GM18867 (cell line): ENCODE data around the gene RASA3.

ENCODE experiments used
- ATAC-seq: cut with Tn5 transposase; IDR thresholded peaks from one replicate; pipeline ENCODE4 v1.9.1; 2021; ENCODE audit warnings: mild to moderate bottlenecking, moderate library complexity; ENCODE audit not compliant: unreplicated experiment

Gene RASA3

DNA sequence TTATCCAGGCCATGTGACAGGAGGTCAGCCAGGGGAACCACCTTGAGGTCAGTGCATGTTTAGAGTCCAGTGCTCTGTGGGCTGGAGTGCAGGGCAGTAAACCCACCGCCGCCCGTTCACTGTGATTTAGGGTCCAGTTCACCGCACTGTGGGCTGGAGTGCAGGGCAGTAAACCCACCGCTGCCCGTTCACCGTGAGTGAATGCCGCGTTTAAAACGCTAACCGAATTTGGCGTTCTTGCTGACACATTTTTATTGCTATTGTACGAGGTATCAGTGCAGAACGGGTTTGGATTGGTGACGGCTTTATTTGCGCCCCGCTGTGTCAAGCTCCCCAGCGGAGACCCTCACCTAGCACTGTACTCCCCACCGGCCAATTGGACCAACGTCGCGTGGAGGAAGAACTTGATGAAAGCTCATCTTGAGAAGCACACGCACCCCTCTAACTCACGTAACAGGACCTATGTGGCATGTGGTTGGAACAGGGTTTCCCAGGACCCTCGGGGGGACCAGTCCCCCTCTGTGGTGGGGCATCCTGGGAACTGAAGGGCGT is 186.5 kb downstream of the RASA3 start:
- ATAC-seq, result no peak

DNA sequence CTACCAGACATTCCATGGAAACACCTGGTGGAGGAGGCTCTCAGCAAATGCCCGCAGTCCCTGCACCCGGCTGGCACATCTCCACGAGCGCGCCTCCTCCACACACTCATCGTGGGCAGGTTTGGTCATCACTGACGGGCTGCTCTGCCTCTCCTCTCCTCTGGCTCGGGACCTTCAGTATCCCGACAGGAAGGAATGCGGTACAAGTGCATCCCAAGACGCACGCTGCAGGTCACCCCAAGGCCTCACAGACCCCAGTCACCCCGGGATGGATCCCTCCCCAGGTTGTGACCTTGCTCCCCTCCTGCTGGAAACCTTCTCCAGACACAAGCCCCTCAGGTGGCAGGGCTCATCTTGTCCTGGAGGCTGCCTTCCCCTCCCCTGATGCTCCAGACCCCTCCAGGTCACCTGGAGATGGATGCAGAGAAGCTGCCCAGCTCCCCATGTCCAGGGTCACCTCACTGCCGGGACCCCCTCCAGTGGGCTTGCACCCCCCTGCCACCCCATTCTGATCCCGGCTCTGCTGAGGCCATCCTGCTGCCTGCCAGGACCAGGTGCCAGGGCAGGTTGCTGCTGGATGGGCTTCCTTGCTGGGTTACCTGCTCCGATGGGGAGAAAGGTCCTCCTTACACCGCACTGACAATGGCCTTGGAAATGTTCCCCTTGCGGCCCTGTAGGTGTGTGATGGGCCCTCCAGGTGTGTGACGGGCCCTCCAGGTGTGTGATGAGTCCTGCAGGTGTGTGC is 188.4 kb downstream of the RASA3 start:
- ATAC-seq, result no peak

DNA sequence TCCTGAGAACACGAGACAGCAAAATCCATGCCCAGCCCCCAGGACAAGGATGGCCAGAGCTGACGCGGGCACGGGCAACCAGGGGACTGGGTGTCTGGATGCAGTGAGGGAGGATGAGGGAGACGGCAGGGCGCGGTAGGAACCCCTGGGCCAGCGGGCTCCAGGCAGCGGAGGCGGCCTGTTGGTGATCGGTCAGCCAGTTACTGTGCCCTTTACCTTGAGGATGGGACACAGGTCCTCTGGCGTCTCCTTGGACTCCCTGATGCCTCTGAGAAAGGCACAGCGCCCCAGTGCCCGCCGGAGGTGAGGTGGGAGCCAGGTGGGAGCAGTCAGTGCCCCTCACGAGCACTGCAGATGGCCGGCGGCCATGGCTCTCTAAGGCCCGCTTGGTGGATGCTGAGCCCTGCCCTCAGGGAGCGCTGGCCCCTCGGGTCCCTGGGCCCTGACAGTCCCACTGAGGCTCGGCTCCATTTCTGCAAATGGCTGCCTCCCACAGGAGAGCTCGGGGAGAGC is 189.8 kb downstream of the RASA3 start:
- no peak for ATAC-seq

DNA sequence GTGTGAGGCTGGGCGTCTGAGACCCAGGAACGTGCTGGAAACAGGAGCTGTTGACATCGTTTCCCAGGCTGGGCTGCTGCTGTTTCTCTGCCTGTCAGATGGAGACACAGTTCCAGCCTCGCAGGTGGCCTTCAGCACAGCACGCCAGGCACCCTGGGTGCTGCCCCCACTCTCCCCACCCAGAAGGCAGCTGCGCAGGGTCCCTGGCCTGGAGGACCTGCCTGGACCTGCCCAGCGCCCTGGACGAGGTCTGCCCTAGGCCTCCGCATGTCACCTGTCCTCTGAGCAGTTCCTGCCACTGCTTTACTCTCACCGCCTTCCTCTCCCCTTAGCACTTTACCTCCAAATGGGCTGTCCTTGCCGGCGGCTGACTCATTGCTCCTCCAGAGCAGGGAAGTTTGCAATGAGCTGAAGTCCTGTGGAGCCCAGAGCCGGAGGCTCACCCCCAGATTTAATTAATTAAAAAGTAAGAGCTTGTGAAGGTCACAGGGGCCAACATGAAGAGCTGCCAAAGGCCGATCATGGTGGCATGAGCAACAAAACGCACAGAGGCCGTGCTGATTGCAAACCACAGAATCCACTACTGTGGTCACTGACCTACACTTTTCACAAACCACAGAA is 190.7 kb downstream of the RASA3 start:
- no peak for ATAC-seq

DNA sequence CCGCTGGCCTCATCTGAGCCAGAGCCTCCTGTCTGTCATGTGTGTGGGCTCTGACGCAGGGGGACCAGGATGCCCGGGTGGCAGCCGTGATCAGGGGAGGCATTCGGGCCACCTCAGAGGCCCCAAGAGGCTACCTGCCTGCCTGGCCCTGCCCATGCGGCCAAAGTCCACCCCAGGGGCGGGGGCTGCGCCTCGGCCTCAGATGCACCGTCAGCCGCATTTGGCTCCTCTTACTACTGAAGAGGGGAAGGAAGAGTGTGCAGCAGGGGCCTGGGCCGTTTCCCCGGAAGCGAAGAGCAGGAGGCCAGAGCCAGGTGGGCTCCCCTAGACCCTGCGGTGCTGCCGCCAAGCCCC is 192.5 kb downstream of the RASA3 start:
- ATAC-seq, result no peak

DNA sequence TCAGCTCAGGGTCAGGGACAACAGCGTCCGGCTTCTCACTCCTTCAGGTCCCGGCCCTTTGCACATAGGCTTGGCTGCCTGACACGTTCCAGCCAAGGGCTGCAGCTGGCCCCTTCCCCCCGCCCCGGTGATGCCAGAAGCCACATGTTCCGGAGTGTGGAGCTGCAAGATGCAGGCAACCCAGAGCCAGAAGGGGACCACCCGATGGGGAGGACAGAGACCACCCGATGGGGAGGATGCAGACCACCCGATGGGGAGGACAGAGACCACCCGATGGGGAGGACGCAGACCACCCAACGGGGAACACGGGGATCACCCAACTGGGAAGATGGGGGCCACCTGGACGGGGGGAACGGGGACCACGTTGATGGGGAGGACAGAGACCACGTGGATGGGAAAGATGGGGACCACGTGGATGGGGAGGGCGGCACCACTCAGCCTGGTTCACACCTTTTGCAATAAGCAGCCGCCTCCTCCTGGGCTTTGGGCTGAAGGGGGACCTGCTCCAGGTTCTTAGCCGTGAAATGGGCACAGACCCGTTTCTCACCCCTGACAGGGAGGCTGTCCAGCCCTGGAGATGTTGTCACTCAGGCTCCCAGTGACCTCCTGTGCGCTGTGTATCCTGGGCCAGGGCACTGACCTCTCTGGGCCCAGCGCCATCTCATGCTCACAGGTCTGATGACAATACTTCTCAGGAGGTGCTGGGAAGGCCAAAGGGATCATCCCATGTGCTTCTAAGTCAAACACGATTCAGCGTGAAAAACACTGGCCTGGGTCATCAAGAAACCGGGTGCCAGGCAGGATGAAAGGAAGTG is 193.1 kb downstream of the RASA3 start:
- ATAC-seq, result no peak

DNA sequence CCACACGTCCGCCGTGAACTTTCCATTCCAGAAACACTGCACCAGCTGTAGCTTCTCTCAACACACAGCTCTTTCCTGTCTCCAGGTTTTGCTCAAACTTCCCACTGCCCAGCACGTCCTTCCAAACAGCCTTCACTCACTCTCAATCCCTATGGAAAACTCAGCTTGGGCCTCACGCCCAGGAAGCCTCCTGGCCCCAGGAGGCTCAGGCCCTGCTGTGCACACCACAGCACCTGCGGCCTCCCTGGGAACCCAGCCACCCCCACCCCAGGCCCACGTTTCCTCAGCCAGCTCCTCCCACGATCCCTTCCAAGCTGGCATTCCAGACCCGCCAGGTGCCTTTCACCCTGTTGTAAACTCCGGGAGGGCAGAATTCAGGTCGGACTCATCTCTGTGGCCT is 193.7 kb downstream of the RASA3 start:
- ATAC-seq, result no peak

DNA sequence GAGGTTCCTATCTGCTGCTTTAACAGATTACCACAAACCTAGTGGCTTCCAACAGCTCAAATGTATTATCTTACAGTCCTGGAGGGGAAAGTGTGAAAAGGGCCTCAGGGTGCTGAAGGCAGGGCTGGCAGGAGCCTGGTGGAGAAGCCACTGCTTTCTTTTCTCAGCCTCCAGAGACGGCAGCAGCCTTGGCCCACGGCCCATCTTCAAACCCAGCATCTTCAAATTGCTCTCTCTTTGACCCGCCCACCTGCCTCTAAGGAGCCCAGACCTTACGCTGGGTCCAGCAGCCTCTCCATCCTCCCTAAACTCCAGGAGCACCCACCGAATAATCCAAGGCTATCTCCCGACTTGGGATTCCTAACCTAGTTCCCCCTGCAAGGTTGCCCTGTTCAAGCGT is 194.2 kb downstream of the RASA3 start:
- no peak for ATAC-seq

DNA sequence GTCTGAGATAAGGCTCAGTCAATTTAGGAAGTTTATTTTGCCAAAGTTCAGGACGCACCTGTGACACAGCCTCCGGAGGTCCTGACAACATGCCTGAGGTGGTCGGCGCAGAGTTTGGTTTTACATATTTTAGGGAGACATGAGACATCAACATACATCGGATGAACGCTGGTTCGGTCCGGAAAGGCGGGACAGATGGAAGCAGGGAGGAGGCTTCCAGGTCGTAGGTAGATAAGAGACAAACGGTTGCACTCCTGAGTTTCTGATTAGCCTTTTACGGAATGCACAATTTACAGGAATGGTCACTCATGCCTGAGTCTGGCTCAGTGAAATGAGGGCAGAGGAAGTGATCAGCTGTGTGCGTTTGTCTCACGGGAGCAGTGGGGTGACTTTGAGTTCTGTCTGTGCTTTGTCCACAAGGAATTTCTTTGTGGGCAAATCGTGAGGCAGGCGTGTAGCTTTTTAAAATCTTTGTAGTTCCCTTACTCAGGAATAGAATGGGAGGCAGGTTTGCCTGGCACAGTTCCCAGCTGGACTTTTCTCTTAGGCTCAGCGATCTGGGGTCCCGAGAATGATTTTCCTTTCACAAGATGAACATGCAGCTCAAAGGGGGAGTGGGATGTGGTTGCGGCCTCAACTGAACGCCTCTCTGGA is 194.8 kb downstream of the RASA3 start:
- no peak for ATAC-seq

DNA sequence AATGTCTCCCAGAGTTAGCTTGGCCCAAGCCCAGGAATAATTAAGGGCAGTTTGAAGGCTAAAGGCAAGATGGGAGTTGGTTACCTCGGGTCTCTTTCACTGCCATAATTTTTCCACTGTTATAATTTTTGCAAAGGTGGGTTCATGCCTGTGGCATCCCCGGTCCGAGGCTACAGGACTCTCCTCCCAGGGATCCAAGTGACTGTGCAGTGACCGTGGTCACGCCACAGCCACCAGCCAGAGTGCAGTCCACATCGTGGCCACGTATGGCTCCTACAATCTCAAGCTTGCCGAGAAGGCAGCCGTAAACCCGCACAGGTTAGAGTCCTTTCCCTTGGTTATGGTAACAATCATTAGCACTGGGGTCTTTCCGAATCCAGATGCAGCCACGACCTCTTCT is 195.3 kb downstream of the RASA3 start:
- no peak for ATAC-seq

DNA sequence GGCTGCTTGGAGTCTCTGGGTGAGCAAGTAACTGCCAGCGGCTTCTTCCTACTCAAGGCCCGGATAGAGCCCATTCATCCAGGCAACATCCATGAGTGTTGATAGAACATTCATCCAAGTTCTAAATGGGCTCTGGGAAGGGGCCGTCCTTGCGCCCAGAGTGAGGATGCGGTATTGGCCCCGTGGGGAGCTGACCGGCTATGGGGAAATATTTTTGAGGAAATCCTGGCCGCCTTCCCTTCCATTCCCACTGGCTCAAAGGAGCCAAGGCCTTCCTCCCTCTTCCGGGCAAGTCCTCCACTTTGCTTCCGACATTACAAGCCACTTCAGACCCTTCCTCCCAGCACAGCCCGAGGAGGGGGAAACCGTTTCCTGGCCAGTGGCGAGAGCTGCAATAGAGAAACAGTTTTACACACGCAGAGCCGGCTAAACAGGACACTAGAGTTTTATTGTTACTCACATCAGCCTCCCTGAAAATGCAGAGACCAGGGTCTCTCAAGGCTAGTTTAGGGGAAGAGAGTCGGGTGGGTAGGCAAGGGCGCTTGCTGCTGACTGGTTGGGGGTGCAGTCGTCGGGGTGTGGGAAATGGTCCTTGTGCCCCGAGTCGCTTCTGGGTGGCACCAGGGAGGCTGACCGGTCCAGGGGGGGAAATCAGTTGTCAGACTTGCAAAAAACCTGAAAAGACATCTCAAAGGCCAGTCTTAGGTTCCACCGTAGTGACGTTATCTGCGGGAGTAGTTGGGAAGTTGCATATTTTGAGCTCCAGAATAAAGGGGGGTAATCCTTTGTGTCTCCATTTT is 196.1 kb downstream of the RASA3 start:
- ATAC-seq, result no peak

DNA sequence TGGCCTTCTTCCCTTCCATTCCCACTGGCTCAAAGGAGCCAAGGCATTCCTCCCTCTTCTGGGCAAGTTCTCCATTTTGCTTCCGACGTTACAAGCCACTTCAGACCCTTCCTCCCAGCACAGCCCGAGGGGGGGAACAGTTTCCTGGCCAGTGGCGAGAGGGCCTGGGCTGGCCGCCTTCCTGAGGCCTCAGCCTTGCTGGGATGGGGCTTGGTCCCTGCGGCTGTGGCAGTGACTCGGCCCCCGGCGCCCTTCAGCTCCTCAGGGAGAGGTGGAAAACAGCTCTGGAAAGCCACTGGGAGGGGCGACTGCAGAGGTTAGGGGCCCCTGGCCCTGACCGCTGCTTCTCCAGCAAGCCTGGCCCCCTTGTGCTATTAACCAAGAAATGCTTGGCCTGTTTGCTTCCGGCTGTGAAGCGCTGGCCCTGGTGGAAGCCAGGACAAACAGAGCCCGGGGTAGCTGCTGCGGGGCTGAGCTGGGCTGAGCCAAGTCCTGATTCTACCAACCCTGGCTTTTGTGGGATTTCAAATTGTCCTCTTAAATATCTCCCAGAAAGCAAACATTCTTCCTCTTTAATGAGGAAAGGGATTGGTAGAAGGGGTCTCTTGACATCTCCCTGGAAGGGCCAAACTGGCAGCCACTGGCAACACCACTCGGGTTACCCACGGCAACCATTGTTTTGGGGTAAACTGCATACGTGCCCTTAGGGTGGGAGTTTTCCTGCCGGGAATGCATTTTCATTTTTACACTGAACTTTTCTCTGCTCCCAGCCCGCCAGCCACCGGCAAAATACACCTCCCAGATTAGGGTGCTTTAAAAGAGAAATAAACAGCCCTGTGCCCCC is 197.2 kb downstream of the RASA3 start:
- ATAC-seq, result no peak

DNA sequence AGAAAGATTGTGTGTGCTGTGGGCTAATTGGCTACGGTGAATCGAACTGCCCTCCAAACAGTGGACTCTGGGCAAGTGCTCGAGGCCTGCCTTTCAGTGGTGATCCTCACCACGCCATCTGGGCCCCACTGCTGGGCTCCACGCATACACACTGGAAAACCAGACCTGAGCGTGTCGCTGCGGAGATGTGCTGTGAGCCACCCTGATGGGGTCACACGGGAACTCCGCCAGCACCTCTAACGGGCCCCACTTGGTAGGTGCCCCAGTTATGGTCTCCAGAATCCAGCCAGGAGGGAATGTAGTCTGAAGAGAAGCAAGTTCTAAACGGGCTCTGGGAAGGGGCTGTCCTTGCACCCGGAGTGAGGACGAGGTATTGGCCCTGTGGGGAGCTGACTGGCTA is 197.8 kb downstream of the RASA3 start:
- ATAC-seq, result no peak

DNA sequence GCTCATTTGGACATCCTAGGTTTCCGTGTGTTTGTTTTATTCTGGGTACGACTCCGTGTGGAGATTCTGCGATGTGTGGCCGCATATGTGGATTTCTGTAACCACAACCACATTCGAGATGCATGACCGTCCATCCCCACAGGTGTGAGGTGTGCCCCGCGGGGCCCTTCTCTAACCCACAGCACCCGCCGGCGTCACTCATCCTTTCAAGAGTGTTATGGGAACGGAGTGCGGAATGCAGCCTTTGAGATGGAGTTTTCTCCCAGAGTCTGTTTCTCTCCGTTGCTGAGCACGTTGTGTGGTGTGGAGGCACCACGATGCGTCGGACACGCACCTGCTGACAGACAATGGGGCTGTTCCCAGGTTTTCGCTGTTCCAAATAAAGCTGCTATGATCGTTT is 198.5 kb downstream of the RASA3 start:
- no peak for ATAC-seq

DNA sequence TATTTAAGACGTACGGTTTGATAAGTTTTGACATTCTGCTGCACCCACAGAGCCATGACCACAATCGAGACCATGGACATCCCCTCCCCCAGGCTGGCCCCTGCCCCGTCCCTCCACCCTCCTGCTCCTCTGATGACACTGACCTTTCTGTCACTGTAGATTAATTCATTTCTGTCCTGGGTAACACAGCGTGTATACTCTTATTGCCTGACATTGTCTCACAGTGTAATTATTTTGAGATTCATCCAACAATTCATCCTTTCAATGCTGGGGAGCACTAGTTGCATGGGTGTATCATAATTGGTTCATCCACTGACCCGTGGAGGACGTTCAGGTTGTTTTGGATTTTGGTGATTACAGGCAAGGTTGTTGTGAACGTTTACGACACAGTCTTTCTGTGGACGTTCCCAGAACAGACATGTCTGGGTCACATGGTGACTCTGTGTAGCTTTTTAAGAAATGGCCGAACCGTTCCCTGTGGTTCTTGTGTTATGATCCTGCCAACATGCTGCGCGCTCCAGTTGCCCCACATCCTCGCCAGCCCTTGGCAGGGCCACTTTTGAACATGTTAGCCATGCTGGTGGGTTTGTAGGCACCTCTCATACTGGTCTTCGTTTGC is 200.5 kb downstream of the RASA3 start:
- ATAC-seq, result no peak

DNA sequence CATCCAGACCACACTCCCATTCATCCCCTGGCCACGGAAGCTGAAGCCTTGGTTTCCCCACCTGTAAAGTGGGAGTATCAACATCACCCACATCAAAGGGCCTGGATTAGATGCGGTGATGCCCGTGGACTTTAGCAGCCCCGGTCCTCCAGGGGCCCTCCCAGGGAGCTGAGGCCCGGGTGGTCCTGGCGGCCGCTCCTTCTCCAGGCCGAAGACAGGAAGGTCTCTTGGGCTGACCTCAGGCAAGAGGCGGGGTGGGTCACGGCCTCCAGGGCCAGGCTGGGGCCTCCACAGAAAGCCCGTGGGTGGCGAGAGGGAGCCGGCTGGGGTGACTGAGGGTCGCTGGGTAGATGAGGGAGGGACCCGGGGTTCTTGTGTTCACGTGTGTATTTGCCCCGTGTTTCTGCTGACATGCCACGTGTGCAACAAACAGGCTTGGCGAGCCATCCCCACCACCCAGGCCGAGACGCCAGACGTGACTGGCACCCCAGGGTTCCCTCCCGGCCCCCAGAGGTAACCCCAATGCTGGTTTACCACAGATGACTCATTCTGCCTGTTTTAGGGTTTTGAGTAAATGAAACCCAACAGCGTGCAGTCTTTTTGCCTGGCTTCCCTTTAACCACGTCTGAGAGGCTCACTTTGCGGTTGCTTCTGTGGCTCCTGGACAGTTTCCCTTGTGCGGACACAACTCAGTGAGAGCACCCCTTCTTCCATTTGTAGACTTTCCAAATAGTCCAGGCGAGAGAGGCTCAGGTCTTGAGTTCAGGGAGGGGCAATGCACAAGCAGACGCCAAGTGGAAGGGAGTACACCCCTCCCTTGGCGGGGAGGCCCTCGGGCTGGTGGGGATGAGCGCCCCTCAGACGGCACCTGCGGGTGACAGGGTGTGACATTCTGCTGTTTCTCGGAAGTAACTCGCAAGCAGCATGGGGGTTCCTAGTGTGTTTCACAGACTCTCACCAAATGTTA is 201.5 kb downstream of the RASA3 start:
- ATAC-seq, result peak; percentile 85
